EL (cell line): Measurements from ENCODE around the gene SMPD4.
"Not testable (repeated sequence)": the region's sequence is repeated elsewhere in the genome, so short reads cannot be mapped to it uniquely, and the experiment has no call there.

Experiments
- DNase-seq: peaks from one replicate; pipeline ENCODE4 v3.0.0-alpha.2; 2016

Gene SMPD4

GRCh38 chr2:130138326-130138725 is 43.1 kb downstream of the SMPD4 start:
- DNase-seq: not testable (repeated sequence)

- not testable (repeated sequence) for DNase-seq
Measured at GRCh38 chr2:130137118-130137517, 44.3 kb downstream of the SMPD4 start.

- DNase-seq: not testable (repeated sequence)
Measured at GRCh38 chr2:130136546-130136945, 44.9 kb downstream of the SMPD4 start.

- no peak for DNase-seq
Measured at GRCh38 chr2:130135692-130136541, 45.5 kb downstream of the SMPD4 start.

DNA sequence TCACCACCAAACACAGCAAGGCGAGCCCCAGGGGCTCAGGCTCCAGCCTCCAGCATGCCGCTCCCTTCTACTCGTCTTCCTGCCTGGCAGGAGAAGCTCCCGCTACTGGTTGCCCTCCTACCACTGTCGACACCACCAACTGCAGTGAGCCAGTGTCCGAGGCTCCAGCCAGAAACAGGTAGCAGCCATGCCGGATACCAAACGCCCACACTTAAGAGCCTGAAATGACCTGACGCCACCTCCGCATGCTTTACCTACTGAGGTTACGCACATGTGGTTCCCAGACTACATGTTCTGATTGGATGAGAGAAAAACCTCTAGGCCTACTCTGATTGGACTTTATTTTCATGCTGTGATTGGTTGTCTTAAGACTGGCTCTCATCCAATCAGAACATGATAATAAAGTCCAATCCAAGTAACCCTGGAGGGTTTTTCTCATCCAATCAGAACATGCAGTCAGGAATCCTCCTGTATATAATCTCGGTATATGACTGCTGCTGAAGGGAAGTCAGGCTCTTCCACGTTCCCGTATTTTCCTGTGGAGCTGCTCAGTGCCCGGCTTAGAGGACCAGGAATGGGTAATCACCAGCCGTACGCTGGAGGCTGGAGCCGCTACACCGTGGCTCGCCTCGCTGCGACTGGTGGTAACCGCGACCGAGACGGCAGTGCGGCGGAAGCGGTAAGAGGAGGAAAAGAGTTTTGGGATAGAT is 52.1 kb downstream of the SMPD4 start, which contains the start of gene POTEF:
POTEF (minus strand) TSS at position 103 of the 710 bp plus-strand sequence. CDS start 8,707 bp downstream, outside the sequence.
- not testable (repeated sequence) for DNase-seq

GRCh38 chr2:130128464-130128863 is 52.9 kb downstream of the SMPD4 start:
- not testable (repeated sequence) for DNase-seq

DNA sequence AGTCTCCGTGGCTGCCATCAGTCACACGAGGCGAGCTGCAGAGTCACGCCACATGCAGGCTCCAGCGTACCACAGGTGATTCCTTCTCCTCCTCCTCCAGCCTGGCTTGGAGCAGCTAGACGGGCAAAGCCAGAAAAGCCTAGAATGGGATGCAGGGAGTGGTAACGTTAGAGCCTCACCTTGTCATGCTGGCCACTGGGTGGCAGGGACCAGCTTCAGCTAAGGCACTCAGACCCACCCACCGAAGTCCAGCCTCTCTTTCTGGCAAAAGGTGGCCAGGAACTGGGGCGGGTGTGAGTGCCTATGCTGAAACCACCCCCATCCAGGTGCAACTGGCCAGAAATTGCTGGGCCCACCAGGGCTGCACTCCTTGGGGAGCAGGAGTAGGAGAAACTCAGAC is 53.7 kb downstream of the SMPD4 start:
- DNase-seq: not testable (repeated sequence)

GRCh38 chr2:130120924-130121323 is 60.5 kb downstream of the SMPD4 start:
- not testable (repeated sequence) for DNase-seq

- not testable (repeated sequence) for DNase-seq
Measured at GRCh38 chr2:130102597-130103363, 78.6 kb downstream of the SMPD4 start.
